Breast epithelium (tissue), 3 donors: ENCODE data around the gene NOS1AP.

Source experiments
- POLR2A ChIP-seq: fragments of 450-650 bp; IDR thresholded peaks from one replicate; pipeline ENCODE4 v1.6.1; 2016; ENCODE audit warnings: antibody characterized with exemption, mild to moderate bottlenecking, moderate library complexity
- POLR2AphosphoS5 ChIP-seq, 3 donors: sonication (generic); formaldehyde crosslinking; IDR thresholded peaks; one replicate each; pipeline ENCODE4 v1.6.1; 2017; ENCODE audit warnings: antibody characterized with exemption in 3 of 3
- TF ChIP-seq, protein P1 (sequence below), 3 donors: fragments of 450-650 bp; IDR thresholded peaks; one replicate each; pipeline ENCODE4 v1.5.1; 2016 to 2017; ENCODE audit warnings: antibody characterized with exemption in 3 of 3, mild to moderate bottlenecking in 3 of 3, moderate library complexity in 3 of 3

DNA sequence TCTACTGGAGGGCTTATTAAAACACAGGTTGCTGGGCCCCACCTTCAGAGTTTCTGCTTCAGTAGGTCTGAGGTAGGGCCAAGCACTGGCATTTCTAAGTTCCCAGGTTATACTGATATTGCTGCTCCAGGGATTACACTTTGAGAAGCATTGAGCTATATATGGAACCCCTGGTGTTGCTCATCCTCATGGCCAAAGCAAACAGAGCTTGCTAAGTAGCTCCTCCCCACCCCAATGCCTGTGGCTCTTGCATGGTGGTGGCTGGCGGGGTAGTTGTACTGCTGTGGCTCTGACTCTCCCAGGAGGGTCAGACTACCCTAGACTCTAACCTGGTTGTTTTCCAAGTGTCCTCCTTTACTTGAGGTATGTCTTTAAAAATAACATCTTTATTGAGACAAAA, 163.6 kb downstream of the NOS1AP start:
- TF ChIP-seq, protein P1, sequence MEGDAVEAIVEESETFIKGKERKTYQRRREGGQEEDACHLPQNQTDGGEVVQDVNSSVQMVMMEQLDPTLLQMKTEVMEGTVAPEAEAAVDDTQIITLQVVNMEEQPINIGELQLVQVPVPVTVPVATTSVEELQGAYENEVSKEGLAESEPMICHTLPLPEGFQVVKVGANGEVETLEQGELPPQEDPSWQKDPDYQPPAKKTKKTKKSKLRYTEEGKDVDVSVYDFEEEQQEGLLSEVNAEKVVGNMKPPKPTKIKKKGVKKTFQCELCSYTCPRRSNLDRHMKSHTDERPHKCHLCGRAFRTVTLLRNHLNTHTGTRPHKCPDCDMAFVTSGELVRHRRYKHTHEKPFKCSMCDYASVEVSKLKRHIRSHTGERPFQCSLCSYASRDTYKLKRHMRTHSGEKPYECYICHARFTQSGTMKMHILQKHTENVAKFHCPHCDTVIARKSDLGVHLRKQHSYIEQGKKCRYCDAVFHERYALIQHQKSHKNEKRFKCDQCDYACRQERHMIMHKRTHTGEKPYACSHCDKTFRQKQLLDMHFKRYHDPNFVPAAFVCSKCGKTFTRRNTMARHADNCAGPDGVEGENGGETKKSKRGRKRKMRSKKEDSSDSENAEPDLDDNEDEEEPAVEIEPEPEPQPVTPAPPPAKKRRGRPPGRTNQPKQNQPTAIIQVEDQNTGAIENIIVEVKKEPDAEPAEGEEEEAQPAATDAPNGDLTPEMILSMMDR (IDR thresholded peaks at IDR 0.05), result no peak
- TF ChIP-seq POLR2A (no peak), POLR2AphosphoS5 (IDR thresholded peaks at IDR 0.05) (no peak)
